Stomach (tissue), 4 donors: ENCODE results near the gene ASCL2.

Experiments
- CTCF ChIP-seq, 7 experiments: fragments of 450-650 bp in 4 of 7; fragments of 200-600 bp in 3 of 7; sonication (generic) in 3 of 7; IDR thresholded peaks; one replicate each; pipeline ENCODE4 v1.5.1; 2016 to 2019; ENCODE audit warnings: antibody characterized with exemption in 7 of 7, control low read depth in 2 of 7, mild to moderate bottlenecking in 1 of 7
- POLR2A ChIP-seq, 4 donors: fragments of 450-650 bp; IDR thresholded peaks; one replicate each; pipeline ENCODE4 v1.6.1; 2016; ENCODE audit warnings: antibody characterized with exemption in 4 of 4, control low read depth in 2 of 4, mild to moderate bottlenecking in 1 of 4, moderate library complexity in 1 of 4

DNA sequence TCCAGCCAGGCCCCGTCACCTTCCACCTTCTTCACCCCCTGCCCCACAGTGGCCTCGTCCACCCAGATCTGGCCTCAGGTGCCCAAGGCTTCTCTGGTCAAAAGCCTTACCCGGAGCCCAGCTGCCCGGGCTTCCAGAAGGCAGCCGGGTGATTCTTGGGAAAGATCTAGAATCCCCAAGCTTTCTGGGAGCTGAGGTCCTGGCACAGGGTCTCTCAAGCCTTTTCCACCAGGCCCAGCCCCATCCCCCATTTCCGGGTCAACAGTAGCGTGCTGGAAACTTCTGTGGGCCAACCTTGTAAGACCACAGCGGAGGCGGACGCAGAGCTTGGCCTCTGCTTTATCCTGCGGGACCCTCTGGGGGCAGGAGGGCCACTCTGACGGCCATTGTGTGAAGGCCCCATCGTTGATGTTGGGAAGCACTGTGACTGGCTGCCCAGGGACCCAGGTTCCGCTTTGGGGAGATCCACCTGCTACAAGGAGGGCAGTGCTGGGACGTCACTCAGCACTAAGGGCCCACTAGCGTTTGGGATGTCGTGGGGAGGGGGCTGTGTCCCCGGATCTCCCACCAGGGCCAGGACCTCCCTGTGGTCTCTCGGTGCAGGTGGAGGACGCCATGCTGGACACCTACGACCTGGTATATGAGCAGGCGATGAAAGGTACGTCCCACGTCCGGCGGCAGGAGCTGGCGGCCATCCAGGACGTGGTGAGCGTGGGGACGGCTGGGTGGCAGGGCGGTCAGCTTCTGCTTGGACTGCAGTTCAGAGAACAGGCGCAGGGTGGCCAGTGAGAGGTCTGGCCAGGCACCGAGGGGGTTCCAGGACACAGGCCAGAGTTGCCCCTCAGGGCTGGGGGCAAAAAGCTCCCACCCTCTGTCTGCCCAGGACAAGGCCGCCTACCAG, 42.9 kb upstream of the ASCL2 start:
- TF ChIP-seq CTCF (IDR thresholded peaks at IDR 0.05) = no peak
- no peak for TF ChIP-seq POLR2A (IDR thresholded peaks at IDR 0.05)
